GM20431 (cell line): Measurements from ENCODE around the gene CKLF.

ENCODE experiments used
- in situ Hi-C: fragments of 300-500 bp; cut with MseI, MboI; formaldehyde crosslinking; loops from one replicate; pipeline ENCODE4 v1.15.0; 2020; ENCODE audit warnings: low sequenced_read_pairs; ENCODE audit not compliant: unreplicated experiment

Gene CKLF

GRCh38 chr16:66588981-66589713 is 36.8 kb downstream of the CKLF start:
- in situ Hi-C loops: loop anchor here (25.0 kb wide), 1 partner anchor 177 kb away; no protein-coding TSS in a partner anchor

GRCh38 chr16:66590322-66590721 is 37.9 kb downstream of the CKLF start:
- in situ Hi-C loops: loop anchor here (25.0 kb wide), 1 partner anchor 178 kb away; no protein-coding TSS in a partner anchor

GRCh38 chr16:66591018-66591417 is 38.6 kb downstream of the CKLF start:
- in situ Hi-C loops: loop anchor here (25.0 kb wide), 1 partner anchor 179 kb away; no protein-coding TSS in a partner anchor

- in situ Hi-C loops: loop anchor here (25.0 kb wide), 1 partner anchor 180 kb away; no protein-coding TSS in a partner anchor
Observed at GRCh38 chr16:66592241-66592640, 39.9 kb downstream of the CKLF start.

- in situ Hi-C loops: loop anchor here (25.0 kb wide), 1 partner anchor 181 kb away; no protein-coding TSS in a partner anchor
Observed at GRCh38 chr16:66592814-66593213, 40.4 kb downstream of the CKLF start.

GRCh38 chr16:66594739-66595138 is 42.4 kb downstream of the CKLF start:
- in situ Hi-C loops: loop anchor here (25.0 kb wide), 1 partner anchor 182 kb away; no protein-coding TSS in a partner anchor

GRCh38 chr16:66596559-66596958 is 44.2 kb downstream of the CKLF start:
- in situ Hi-C loops: loop anchor here (25.0 kb wide), 1 partner anchor 184 kb away; no protein-coding TSS in a partner anchor

- in situ Hi-C loops: loop anchor here (25.0 kb wide), 1 partner anchor 185 kb away; no protein-coding TSS in a partner anchor
Observed at GRCh38 chr16:66596986-66597848, 44.8 kb downstream of the CKLF start.

- in situ Hi-C loops: loop anchor here (25.0 kb wide), 1 partner anchor 186 kb away; no protein-coding TSS in a partner anchor
Observed at GRCh38 chr16:66598111-66598510, 45.7 kb downstream of the CKLF start.

GRCh38 chr16:66599726-66600125 is 47.4 kb downstream of the CKLF start:
- in situ Hi-C loops: loop anchor here (25.0 kb wide), 1 partner anchor 187 kb away; no protein-coding TSS in a partner anchor

GRCh38 chr16:66600477-66600876 is 48.1 kb downstream of the CKLF start:
- in situ Hi-C loops: no loop called here

GRCh38 chr16:66601471-66601870 is 49.1 kb downstream of the CKLF start:
- in situ Hi-C loops: no loop called here

GRCh38 chr16:66603537-66604375 is 51.4 kb downstream of the CKLF start:
- in situ Hi-C loops: no loop called here

- in situ Hi-C loops: no loop called here
Observed at GRCh38 chr16:66604376-66605176, 52.2 kb downstream of the CKLF start, which contains the start of gene CMTM3. TSS of gene CMTM3 (plus strand) at chr16:66604704. CDS start at chr16:66604806, 102 bp downstream.

GRCh38 chr16:66605177-66605978 is 53.0 kb downstream of the CKLF start:
- in situ Hi-C loops: no loop called here

- in situ Hi-C loops: no loop called here
Observed at GRCh38 chr16:66605979-66606751, 53.8 kb downstream of the CKLF start.
